CD8-positive, alpha-beta memory T cell (primary cell): Measurements from ENCODE around the gene NBPF3. TPM values are rescaled to one million over a fixed set of nuclear protein-coding genes. Genes with fewer than 3 reads are reported as not detected.
"Not testable (repeated sequence)": the region's sequence is repeated elsewhere in the genome, so short reads cannot be mapped to it uniquely, and the experiment has no call there.

Source experiments
- CTCF ChIA-PET: fragments of 350-600 bp; sonication (Branson Sonifier 250); formaldehyde crosslinking; loops from one replicate; lab custom pipeline; 2021; ENCODE audit warnings: antibody characterized with exemption; lab: Charles Lee
- POLR2A ChIA-PET: fragments of 350-600 bp; sonication (Branson Sonifier 250); formaldehyde crosslinking; loops from one replicate; lab custom pipeline; 2021; ENCODE audit warnings: antibody characterized with exemption; lab: Charles Lee
- DNase-seq, 5 donors: peaks; one replicate each; pipeline versions ENCODE4 v3.0.0 to v3.0.0-alpha.2; 2020 to 2022; ENCODE audit warnings: mixed read lengths in 1 of 5
- H3K27ac ChIP-seq: one replicate; pipeline ENCODE4 v1.7.0; 2013; ENCODE audit warnings: low read depth, mild to moderate bottlenecking, low read length, moderate library complexity
- H3K27me3 ChIP-seq: 2 replicates; pipeline ENCODE4 v1.7.0; 2013; ENCODE audit warnings: low read length, mild to moderate bottlenecking; ENCODE audit not compliant: insufficient read depth, poor library complexity, severe bottlenecking
- H3K36me3 ChIP-seq: 2 replicates; pipeline ENCODE4 v1.7.0; 2013; ENCODE audit warnings: mild to moderate bottlenecking, low read length, moderate library complexity; ENCODE audit not compliant: insufficient read depth
- H3K4me1 ChIP-seq: 2 replicates; pipeline ENCODE4 v1.7.0; 2013; ENCODE audit warnings: mild to moderate bottlenecking, low read length, moderate library complexity; ENCODE audit not compliant: insufficient read depth
- H3K4me3 ChIP-seq: 2 replicates; pipeline ENCODE4 v1.7.0; 2013; ENCODE audit warnings: mild to moderate bottlenecking, low read length
- H3K9me3 ChIP-seq: 2 replicates; pipeline ENCODE4 v1.7.0; 2013; ENCODE audit warnings: mild to moderate bottlenecking, low read length
- H3K27ac Mint-ChIP-seq, 8 donors: one replicate each; pipeline ENCODE4 v1.8.0; 2020 to 2021; ENCODE audit warnings: mixed read lengths in 8 of 8, mild to moderate bottlenecking in 6 of 8, inconsistent platforms in 3 of 8, moderate library complexity in 3 of 8
- H3K27me3 Mint-ChIP-seq, 2 donors: one replicate each; pipeline ENCODE4 v1.8.0; 2020 to 2021; ENCODE audit warnings: mixed read lengths in 2 of 2, mild to moderate bottlenecking in 1 of 2, moderate library complexity in 1 of 2
- H3K36me3 Mint-ChIP-seq, 3 donors: one replicate each; pipeline ENCODE4 v1.8.0; 2020 to 2021; ENCODE audit warnings: mixed read lengths in 3 of 3, inconsistent platforms in 1 of 3, mild to moderate bottlenecking in 1 of 3
- H3K4me1 Mint-ChIP-seq, 3 donors: one replicate each; pipeline ENCODE4 v1.8.0; 2020 to 2021; ENCODE audit warnings: mixed read lengths in 3 of 3, inconsistent platforms in 1 of 3, mild to moderate bottlenecking in 1 of 3
- H3K4me3 Mint-ChIP-seq, 7 donors: one replicate each; pipeline ENCODE4 v1.8.0; 2020 to 2021; ENCODE audit warnings: mixed read lengths in 7 of 7, mild to moderate bottlenecking in 6 of 7, moderate library complexity in 4 of 7, inconsistent platforms in 2 of 7
- H3K9me3 Mint-ChIP-seq, 5 donors: one replicate each; pipeline ENCODE4 v1.8.0; 2020 to 2022; ENCODE audit warnings: mixed read lengths in 5 of 5, mild to moderate bottlenecking in 3 of 5, moderate library complexity in 2 of 5, inconsistent platforms in 1 of 5
- polyA plus RNA-seq: library from polyadenylated mRNA; unstranded; fragments of 300-500 nt; fragmentation: Illumina TruSeq; gene quantifications from one replicate; pipeline ENCODE4 v1.2.3, GENCODE V29; 2021
- total RNA-seq, 2 experiments: library from RNA; stranded (reverse); gene quantifications; one replicate each; pipeline ENCODE4 v1.2.3, GENCODE V29; 2021

Gene NBPF3
- total RNA-seq (1 to 10 TPM; 3.9 to 5.5 TPM), polyA plus RNA-seq (8.3 TPM)

- H3K4me1 ChIP-seq = peaks cover 4% of the 10 kb centered on the region
- peak; percentile 53 to 92 (median 70) for DNase-seq
- ChIA-PET CTCF (interaction anchor here (1.7 kb wide), 1 partner anchor 185 kb away, joined by 4 read pairs; no protein-coding TSS in a partner anchor), POLR2A (no interaction called here)
- H3K4me3 ChIP-seq = peak within 1 kb of the TSS; percentile 62
- Mint-ChIP-seq H3K4me1 (peaks cover 13 to 23% (median 15%) of the 10 kb centered on the region in 3 donors), H3K36me3 (peaks cover 0 to 16% (median 4%) of the 10 kb centered on the region in 3 donors), H3K9me3 (no peaks in the 10 kb centered on the region), H3K27me3 (peaks cover 3 to 14% of the 10 kb centered on the region in 2 donors), H3K27ac (peak within 1 kb of the TSS; percentile 79 to 97 (median 93)), H3K4me3 (peak within 1 kb of the TSS; percentile 88 to 96 (median 93))
- H3K27ac ChIP-seq = peak within 1 kb of the TSS; percentile 20
- no peaks in the 10 kb centered on the region for H3K27me3 ChIP-seq
- H3K36me3 ChIP-seq = no peaks in the 10 kb centered on the region
- H3K9me3 ChIP-seq = no peaks in the 10 kb centered on the region
Measured at GRCh38 chr1:21439721-21440629, at the start of gene NBPF3. Gene NBPF3, plus strand, starts transcription at chr1:21440137. Its CDS starts 4,950 bp downstream, at chr1:21445087.

- no peaks in the 10 kb centered on the region for H3K9me3 Mint-ChIP-seq
- H3K36me3 Mint-ChIP-seq = peaks cover 0 to 2% (median 0%) of the 10 kb centered on the region in 3 donors
- Histone ChIP-seq H3K4me1 (no peaks in the 10 kb centered on the region), H3K9me3 (no peaks in the 10 kb centered on the region), H3K36me3 (no peaks in the 10 kb centered on the region), H3K27ac (no peak overlapping the region), H3K27me3 (no peaks in the 10 kb centered on the region), H3K4me3 (no peak overlapping the region)
- DNase-seq = no peak
- H3K27ac Mint-ChIP-seq = no peak overlapping the region
- ChIA-PET CTCF (no interaction called here), POLR2A (interaction anchor here (0.5 kb wide), 1 partner anchor 210 kb away, joined by 3 read pairs; no protein-coding TSS in a partner anchor)
- H3K27me3 Mint-ChIP-seq = peaks cover 3 to 24% of the 10 kb centered on the region in 2 donors
- no peaks in the 10 kb centered on the region for H3K4me1 Mint-ChIP-seq
- H3K4me3 Mint-ChIP-seq = no peak overlapping the region
Measured at GRCh38 chr1:21391497-21391896, 48.4 kb upstream of the NBPF3 start.

GRCh38 chr1:21392587-21393263 lies 47.2 kb upstream of the NBPF3 start:
- Histone ChIP-seq H3K9me3 (no peaks in the 10 kb centered on the region), H3K4me1 (no peaks in the 10 kb centered on the region), H3K27ac (no peak overlapping the region), H3K27me3 (no peaks in the 10 kb centered on the region), H3K36me3 (no peaks in the 10 kb centered on the region), H3K4me3 (no peak overlapping the region)
- H3K4me3 Mint-ChIP-seq = no peak overlapping the region
- no peaks in the 10 kb centered on the region for H3K9me3 Mint-ChIP-seq
- H3K27ac Mint-ChIP-seq = no peak overlapping the region
- peaks cover 1 to 5% (median 3%) of the 10 kb centered on the region in 3 donors for H3K4me1 Mint-ChIP-seq
- H3K36me3 Mint-ChIP-seq = peaks cover 0 to 2% (median 0%) of the 10 kb centered on the region in 3 donors
- no peak for DNase-seq
- ChIA-PET POLR2A (no interaction called here), CTCF (no interaction called here)
- H3K27me3 Mint-ChIP-seq = peaks cover 6 to 24% of the 10 kb centered on the region in 2 donors

- peaks cover 3 to 15% (median 8%) of the 10 kb centered on the region in 3 donors for H3K4me1 Mint-ChIP-seq
- H3K9me3 Mint-ChIP-seq = no peaks in the 10 kb centered on the region
- no peak overlapping the region for H3K27ac Mint-ChIP-seq
- Histone ChIP-seq H3K9me3 (no peaks in the 10 kb centered on the region), H3K4me1 (no peaks in the 10 kb centered on the region), H3K27me3 (no peaks in the 10 kb centered on the region), H3K4me3 (no peak overlapping the region), H3K36me3 (no peaks in the 10 kb centered on the region), H3K27ac (no peak overlapping the region)
- ChIA-PET POLR2A (no interaction called here), CTCF (no interaction called here)
- peaks cover 11 to 31% of the 10 kb centered on the region in 2 donors for H3K27me3 Mint-ChIP-seq
- peaks cover 0 to under 1% (median 0%) of the 10 kb centered on the region in 3 donors for H3K36me3 Mint-ChIP-seq
- no peak for DNase-seq
- no peak overlapping the region for H3K4me3 Mint-ChIP-seq
Measured at GRCh38 chr1:21396516-21396915, 43.4 kb upstream of the NBPF3 start.

GRCh38 chr1:21397813-21398188 lies 42.1 kb upstream of the NBPF3 start:
- Histone ChIP-seq H3K27me3 (no peaks in the 10 kb centered on the region), H3K4me1 (no peaks in the 10 kb centered on the region), H3K36me3 (no peaks in the 10 kb centered on the region), H3K27ac (no peak overlapping the region), H3K9me3 (no peaks in the 10 kb centered on the region), H3K4me3 (peak overlapping the region; percentile 26)
- CTCF ChIA-PET = no interaction called here
- peaks cover 3 to 15% (median 8%) of the 10 kb centered on the region in 3 donors for H3K4me1 Mint-ChIP-seq
- peak overlapping the region; percentile 42 to 94 (median 76) for H3K4me3 Mint-ChIP-seq
- no peaks in the 10 kb centered on the region for H3K36me3 Mint-ChIP-seq
- POLR2A ChIA-PET = no interaction called here
- peak overlapping the region in 5 of 8 donors; percentile 17 to 61 (median 47) for H3K27ac Mint-ChIP-seq
- no peaks in the 10 kb centered on the region for H3K9me3 Mint-ChIP-seq
- H3K27me3 Mint-ChIP-seq = peaks cover 11 to 29% of the 10 kb centered on the region in 2 donors
- peak in 2 of 5 donors; percentile 7 to 12 for DNase-seq

- H3K36me3 Mint-ChIP-seq, DNase-seq, H3K4me1 ChIP-seq, H3K4me3 ChIP-seq, H3K27ac ChIP-seq, H3K27ac Mint-ChIP-seq, H3K27me3 ChIP-seq, H3K9me3 ChIP-seq, H3K36me3 ChIP-seq, H3K4me3 Mint-ChIP-seq, CTCF ChIA-PET, H3K9me3 Mint-ChIP-seq, POLR2A ChIA-PET: not testable (repeated sequence)
- Mint-ChIP-seq H3K4me1 (peaks cover 3 to 15% (median 8%) of the 10 kb centered on the region in 3 donors), H3K27me3 (peaks cover 17 to 28% of the 10 kb centered on the region in 2 donors)
Measured at GRCh38 chr1:21401726-21402346, 38.1 kb upstream of the NBPF3 start.

- H3K36me3 ChIP-seq = no peaks in the 10 kb centered on the region
- no peak overlapping the region for H3K27ac Mint-ChIP-seq
- no peak for DNase-seq
- no peak overlapping the region for H3K27ac ChIP-seq
- H3K27me3 ChIP-seq = no peaks in the 10 kb centered on the region
- no peaks in the 10 kb centered on the region for H3K9me3 ChIP-seq
- peaks cover 0 to 2% (median 0%) of the 10 kb centered on the region in 5 donors for H3K9me3 Mint-ChIP-seq
- H3K27me3 Mint-ChIP-seq = peaks cover 7 to 23% of the 10 kb centered on the region in 2 donors
- H3K4me1 ChIP-seq = no peaks in the 10 kb centered on the region
- no peaks in the 10 kb centered on the region for H3K4me1 Mint-ChIP-seq
- ChIA-PET CTCF (no interaction called here), POLR2A (no interaction called here)
- no peak overlapping the region for H3K4me3 ChIP-seq
- no peak overlapping the region for H3K4me3 Mint-ChIP-seq
- H3K36me3 Mint-ChIP-seq = no peaks in the 10 kb centered on the region
Measured at GRCh38 chr1:21406659-21407058, 33.3 kb upstream of the NBPF3 start.
